Ramos (cell line): ENCODE results near the gene PKHD1.
"Not testable (repeated sequence)": the region's sequence is repeated elsewhere in the genome, so short reads cannot be mapped to it uniquely, and the experiment has no call there.

Source experiments
- in situ Hi-C: fragments of 300-500 bp; cut with MboI; formaldehyde crosslinking; loops from one replicate; pipeline ENCODE4 v1.14.3; 2022; ENCODE audit warnings: low sequenced_read_pairs; ENCODE audit not compliant: unreplicated experiment

The PKHD1 gene

DNA sequence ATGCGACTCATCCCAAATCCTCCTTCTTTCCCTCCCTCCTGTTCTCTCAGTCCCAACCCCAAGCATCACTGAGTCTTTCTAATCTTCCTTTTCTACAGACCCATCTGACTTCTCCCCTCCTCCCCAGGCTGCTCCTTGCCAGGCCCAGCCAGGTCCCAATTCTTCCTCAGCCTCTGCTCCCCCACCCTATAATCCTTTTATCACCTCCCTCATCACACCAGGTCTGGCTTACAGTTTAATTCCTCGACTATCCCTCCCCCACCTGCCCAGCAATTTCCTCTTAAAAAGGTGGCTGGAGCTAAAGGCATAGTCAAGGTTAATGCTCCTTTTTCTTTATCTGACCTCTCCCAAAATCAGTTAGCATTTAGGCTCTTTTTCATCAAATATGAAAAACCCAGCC is 147.7 kb downstream of the PKHD1 start:
- in situ Hi-C loops, result not testable (repeated sequence)

DNA sequence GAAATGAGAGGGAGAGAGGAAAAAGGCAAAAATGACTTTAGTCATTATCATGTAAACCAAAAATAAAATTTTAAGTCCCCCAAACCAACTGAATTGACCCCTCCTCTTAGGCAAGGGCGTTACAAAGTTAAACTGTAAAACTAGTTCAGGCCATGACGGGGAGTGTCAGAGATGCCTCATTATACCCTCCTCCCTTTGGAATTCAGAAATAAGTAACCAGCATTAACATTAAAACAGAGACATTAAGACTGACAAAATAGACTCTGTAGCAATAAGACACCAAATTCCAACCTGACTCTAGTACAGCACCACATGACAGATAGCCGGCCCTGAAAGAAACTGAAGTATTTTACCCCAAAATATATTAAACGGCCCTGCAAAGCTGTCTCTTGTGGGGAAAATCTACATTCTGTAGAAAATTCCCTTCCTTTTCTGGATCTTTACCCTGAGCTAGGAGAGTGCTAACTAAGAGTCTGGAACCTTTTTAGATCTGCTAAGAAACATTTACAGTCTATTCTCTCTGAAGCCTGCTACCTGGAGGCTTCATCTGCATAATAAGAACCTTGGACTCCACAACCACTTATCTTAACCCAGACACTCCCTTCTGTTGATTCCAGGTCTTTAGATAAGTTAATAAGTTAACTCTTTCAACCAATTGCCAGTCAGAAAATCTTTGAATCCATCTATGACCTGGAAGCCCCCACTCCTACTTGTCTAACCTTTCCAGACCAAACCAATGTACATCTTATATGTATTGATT is 150.7 kb downstream of the PKHD1 start:
- in situ Hi-C loops, result no loop called here

DNA sequence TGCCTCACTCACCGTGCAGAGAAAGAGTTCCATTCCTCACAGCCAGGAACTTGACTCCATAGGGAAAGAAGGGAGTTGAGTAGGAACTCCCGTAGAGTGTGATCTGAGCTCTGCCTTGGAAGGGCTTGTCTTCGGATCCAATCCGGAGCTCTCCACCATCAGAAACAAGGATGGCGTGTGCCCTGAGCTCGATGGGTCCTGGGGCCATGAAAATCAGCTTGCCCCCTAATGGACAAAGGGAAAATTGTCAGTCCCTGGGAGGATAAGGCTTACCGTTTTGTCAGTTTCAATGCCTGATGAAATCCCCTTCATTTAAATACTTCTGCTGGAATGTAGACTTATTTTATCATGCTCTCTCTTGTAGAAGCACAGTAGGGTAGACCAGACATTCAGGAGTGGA is 153.3 kb downstream of the PKHD1 start:
- in situ Hi-C loops, result no loop called here

DNA sequence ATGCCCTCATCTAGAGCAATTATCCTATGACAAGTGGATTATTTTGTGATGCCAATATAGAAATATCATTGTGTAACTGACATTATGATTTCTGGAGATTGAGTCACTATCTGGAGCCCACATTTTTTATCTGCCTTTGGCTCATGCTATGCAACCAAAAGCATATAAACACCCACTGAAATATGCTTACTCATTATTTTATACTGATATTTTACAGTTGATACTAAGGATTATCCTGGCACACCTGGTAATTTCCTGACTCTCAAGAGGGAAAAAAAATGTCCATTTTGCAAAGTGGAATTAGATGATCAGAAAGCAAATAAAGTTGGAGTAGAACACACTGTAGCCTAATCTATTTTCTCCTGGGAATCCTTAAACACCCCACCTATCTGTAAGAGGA is 154.5 kb downstream of the PKHD1 start:
- in situ Hi-C loops, result no loop called here

DNA sequence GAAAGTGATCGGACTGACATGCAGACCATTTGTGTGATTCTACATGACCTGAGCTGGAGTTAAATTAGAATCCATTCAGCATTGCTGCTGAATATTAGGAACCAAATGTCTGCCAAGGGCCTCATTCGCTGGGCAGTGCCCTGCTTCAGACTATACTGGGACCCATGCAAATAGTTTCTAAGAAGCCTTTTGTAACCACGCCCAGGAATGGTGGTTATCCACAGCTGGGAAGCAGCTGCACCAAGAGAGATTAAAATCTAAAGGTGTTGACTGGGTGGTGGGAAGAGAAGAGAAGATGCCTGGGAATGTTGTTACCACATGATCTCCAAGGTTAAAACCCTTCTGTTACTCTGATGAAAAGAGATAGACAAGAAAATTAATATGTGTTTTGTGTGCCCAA is 156.8 kb downstream of the PKHD1 start:
- in situ Hi-C loops, result no loop called here

DNA sequence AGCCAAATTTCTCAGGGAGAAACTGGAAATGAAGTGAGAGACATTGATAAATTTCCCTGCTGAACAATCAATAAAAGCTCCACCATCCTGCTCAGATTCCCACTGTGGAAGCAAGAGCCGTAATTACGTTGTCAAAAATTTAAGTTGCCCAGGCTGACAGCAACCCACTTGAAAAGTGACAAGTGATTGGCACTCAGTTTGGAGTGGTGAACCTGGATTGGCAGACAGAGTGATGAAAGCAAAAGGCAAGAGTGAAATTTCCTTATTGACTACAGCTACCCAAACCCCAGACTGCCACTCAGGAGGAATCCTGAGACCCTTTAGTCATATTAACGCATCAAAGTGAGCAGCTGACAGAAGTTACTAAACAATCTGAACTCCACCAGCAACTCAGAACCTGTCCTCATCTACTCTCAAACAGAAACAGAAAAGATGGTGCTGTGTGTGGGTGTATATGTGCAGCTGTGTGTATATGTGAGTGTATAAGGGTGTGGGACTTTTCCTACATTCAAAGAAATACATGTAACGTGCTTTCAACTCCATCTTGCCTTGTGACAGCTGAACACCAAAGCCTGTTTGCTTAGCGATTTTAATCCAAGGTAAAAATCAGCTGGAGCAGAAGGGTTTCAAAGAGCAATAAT is 157.4 kb downstream of the PKHD1 start:
- in situ Hi-C loops, result no loop called here

DNA sequence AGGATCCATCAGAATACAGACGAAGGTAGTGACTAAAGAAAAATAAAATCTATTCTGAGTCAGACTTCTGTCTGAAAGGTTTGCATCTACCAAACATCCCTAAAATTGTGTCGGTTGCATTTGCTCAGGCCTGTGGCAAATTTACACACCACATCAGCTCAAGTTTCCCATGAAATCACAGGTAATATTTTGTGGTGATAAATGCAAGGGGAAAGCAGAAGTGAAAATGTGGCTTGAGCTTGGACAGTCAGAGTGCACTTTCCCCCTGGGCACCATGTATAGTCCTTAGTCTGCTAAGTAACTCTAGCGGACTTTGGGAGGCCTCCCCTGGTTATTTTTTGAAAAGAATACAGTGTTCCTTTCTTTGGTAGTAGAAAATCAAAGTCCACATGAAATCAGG is 159.1 kb downstream of the PKHD1 start:
- in situ Hi-C loops, result no loop called here

DNA sequence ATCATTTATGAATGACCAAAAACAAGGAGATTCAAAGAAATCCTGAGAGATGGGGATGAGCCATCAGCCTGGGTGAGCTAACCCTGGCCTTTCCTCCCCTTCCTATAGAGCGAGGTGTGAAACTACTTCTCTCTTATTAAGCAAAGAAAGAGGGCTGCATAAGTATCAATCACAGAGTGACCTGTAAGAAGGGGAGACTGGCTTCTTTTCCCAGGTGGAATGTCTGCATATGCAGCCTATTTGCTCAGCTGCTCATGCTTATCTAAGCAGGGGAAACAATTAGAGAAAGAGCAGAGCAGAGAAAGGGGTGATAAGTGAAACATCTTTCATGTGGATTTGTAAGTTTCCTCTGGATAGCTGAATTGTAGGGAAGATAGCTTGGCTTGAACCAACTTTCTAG is 160.0 kb downstream of the PKHD1 start:
- in situ Hi-C loops, result no loop called here

DNA sequence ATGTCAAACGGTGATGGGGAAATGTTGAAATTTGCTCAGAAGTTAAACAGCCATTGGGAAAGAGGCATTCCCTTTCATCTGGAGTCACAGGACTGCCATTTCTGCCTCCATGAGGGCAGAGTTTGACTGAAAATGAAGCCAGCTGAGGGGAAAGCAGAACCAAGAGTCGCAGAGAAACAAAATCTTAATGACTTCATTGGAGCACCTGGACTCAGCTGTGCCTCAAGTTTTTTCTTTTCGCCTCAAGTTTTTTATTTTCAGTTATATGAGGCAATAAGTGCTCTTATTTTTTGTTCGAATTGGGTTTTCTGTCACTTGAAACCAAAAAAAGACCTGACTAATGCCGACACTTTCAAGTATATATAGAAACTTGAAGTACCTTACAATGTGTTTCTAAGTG is 161.3 kb downstream of the PKHD1 start:
- in situ Hi-C loops, result no loop called here

DNA sequence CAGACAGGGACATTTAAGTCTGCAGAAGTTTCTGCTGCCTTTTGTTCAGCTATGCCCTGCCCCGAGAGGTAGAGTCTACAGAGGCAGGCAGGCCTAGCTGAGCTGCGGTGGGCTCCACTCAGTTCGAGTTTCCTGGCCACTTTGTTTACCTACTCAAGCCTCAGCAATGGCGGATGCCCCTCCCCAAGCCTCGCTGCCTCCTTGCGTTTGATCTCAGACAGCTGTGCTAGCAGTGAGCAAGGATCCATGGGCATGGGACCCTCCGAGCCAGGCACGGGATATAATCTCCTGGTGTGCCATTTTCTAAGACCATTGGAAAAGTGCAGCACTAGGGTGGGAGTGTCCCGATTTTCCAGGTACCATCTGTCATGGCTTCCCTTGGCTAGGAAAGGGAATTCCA is 164.9 kb downstream of the PKHD1 start:
- in situ Hi-C loops, result not testable (repeated sequence)

DNA sequence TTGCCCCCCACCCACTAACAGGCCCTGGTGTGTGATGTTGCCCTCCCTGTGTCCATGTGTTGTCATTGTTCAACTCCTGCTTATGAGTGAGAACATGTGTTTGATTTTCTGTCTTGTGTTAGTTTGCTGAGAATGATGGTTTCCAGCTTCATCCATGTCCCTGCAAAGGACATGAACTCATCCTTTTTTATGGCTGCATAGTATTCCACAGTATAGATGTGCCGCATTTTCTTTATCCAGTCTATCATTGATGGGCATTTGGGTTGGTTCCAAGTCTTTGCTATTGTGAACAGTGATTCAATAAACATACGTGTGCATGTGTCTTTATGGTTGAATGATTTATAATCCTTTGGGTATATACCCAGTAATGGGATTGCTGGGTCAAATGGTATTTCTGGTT is 169.1 kb downstream of the PKHD1 start:
- in situ Hi-C loops, result not testable (repeated sequence)

DNA sequence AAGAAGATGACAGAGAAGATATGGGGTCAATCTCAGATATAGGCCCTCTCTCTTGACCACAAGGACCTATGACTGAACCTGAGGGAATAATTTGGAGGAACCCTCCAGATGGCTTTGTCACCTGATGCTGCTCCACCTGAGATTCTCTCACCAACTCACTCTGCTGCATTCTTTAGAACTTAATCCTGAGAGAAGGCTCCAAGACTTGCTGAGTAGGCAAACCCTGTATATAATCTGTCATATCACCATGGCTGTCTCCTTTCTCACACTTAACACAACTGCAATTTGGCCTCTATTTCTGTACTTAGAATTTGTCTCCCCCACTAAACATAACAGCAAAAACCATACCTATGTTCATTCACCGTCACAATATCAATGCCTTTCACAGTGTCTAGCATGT is 172.3 kb downstream of the PKHD1 start:
- in situ Hi-C loops, result no loop called here

DNA sequence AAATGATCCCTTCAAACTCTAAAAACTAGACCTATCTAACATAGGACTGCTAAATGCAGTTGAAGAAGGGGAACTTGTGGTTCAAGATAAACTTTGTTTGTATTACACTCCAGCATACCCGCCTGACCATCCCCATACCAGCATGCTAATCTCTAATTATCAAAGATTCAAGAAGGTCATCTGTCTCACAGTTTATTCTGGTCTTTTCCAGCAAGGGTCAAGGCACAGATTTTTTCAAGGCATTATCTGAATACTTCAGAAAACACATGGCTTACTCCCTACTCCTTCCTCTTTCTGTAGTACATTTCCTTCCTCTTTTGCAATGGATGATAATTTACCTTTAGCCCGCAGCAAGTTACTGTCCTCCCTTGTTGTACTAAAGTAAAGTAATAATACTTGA is 174.1 kb downstream of the PKHD1 start:
- in situ Hi-C loops, result no loop called here

DNA sequence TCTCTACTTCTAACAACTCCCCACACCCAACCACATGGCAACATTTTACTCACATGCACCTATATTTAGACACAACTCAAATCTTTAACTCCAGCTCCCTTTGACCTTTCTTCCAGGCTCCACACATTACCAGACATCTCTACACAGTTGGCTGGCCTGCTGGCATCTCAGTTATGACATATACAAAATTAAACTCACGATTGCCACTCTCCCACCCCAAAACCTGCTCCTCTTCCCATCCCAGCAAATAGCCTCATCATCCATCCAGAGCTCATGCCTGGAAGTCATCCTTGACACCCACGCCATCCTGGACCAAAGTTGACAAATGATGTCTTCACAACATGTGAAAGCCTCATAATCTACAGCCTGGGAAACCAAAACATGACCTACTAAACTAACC is 176.6 kb downstream of the PKHD1 start:
- in situ Hi-C loops, result no loop called here

DNA sequence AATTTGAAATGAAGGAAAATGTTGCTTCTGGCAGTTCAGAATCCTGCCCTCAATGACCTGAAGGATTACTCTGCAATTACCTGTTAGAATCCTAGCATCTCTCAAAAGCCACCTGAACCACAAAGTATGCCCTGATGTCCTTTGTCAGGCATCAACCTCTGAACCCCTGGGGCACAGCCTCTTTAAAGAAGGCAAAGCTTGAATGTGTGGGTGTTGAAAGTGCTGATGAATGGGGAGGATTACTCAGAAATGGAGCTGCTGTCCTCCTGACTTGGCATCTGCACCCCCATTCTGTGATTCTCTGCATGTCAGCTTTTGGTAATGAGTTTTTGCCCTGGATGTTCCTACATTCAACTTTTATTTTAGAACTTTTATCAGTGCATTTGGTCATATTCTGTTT is 179.2 kb downstream of the PKHD1 start:
- in situ Hi-C loops, result no loop called here

DNA sequence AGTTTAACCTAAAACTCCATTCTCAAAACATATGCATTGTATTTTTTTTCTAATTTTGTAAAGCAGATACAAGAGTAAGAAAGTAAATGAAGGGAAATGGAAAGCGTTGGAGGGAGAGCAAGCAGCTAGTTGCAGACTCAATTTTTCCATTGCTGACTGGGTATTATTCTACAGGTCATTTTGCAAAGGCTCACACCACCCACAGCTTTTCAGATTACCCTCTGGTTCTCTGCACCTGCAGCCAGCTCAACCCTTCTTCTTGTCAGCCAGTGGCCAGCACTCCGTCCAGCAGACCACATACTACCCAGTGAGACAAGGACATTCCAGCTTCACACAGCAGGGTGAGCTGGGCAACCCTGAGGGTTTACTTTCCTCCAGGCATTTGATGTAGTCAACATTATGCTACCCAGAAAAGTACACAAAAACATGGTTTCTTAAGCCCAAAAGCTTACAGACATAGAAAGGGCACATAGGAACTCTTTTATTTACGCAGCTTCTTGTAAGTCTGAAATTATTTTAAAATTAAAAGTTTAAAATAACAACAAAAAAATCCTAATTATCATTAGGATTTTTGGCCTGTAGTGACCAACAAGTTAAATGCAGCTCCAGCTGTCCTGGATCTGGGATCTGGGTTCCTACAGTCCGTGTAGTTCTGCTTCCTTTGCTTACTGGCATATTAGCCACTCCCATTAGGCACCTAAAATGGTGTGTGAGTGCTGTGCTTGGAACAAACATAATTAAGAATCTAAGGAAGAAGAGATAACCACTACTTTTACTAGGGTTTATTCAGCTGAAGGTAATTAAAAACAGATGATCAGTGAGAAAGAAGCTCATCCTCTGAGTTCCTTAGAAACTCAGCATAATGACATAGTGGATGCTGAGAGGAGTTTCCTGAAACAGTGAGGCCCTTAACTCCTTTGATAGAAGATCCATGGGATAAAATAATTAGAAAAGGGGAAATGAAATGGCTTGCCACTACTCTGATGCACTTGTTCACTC is 185.3 kb downstream of the PKHD1 start:
- in situ Hi-C loops, result no loop called here

DNA sequence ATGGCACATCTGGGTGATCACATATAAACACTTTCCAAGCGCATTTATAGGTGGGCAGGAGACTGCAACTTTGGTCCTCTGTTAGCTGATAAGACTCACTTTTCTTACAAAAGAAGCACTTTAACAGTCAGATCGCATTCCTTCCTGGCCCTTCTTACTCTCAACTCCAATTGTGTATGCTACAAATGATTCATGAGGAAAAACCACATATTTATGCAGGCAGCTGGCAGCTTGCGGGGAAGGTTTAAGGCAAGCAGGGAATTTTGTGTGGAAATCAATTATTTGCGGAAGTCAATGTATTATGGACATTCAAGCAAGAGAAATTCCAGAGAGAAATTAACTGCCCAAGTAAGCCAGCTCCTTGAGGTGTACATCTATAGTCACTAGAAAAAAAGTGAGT is 194.0 kb downstream of the PKHD1 start:
- in situ Hi-C loops, result no loop called here

DNA sequence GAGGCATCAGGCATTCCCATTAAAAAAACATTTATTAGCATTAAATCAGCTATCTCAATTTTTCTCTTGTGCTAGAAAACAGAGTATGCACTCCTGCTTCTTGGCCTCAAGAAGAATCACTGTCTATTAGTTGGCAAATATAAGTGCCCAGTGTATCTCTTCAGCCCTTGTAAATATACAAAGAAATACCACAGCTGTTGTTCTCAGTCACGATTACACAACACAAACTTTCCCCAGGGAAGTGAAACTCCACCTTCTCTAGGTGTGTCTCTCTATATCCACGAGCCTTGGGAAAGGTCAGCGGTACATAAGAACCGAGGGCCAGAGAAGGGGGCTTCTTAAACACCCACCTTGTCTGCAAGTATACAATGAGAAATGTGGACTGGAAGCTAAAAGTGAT is 194.7 kb downstream of the PKHD1 start:
- in situ Hi-C loops, result no loop called here

DNA sequence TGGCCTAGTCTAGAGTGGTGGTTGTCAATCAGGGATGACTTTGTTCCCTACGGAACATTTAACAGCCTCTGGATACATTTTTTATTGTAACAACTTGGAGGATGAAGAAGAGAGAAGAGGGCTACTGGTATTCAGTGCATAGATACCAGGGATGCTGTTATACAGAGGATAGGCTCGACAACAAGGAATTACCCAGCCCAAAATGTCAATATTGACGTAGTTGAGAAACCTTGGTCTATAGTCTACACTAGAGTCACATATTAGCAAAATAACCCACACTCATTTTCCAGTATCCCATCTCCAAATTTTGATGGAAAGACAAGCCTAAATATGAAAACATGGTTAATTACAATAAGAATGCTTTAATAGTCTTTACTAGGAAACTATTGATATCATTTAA is 195.1 kb downstream of the PKHD1 start:
- in situ Hi-C loops, result no loop called here

DNA sequence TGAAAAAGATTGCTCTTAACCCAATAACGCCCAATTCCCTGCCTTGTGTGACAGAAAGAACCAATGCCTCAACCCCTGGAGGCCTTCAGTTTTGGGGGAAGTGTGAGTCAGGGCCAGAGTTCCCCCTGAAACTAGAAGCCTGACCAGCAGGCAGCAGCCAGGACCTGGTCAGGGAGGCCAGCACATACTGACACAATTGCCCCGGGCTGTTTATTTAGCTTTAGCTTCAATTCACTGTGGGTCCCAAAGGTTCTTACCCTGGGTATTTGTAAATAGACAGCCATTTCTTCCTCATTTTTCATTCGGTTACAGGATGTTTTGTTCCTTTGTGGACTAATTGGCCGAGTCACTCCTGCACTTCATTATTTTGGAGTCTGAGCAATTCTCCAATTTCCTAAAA is 195.6 kb downstream of the PKHD1 start:
- in situ Hi-C loops, result no loop called here

DNA sequence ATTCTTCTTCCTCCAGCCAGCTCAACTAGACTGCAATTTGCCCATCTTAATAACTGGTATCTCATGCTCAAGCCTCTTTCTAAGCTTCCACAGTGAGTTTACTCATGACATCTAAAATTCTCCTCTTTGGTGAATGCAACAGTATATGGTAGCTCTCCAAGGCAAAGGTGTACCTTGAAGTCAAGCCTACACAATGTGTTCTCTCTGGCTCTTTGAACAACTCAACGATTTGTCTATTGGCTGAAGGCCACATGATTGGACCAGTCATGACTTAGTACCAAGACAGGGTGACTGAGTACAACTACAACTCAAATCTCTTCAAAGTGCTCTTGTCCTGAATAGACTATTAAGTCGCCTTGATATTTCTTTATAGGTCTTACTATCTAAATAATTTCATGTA is 199.6 kb downstream of the PKHD1 start:
- in situ Hi-C loops, result no loop called here
